Mucosa of descending colon (tissue), 3 donors: ENCODE measurements around the gene LSG1. TPM values are rescaled to one million over a fixed set of nuclear protein-coding genes. Genes with fewer than 3 reads are reported as not detected.
A peak's percentile ranks its signal among the peaks of the same experiment; 100 is the strongest.

Source experiments
- ATAC-seq: fragments of 200-7000 bp; cut with Tn5 transposase; one replicate; pipeline ENCODE4 v1.9.1; 2020; ENCODE audit warnings: mild to moderate bottlenecking, moderate library complexity
- DNase-seq, 3 donors: peaks; one replicate each; pipeline ENCODE4 v3.0.0-alpha.2; 2020
- H3K36me3 ChIP-seq: fragments of 200-600 bp; one replicate; pipeline ENCODE4 v1.8.0; 2021; ENCODE audit warnings: low read depth, mild to moderate bottlenecking
- H3K4me1 ChIP-seq: fragments of 200-600 bp; one replicate; pipeline ENCODE4 v1.8.0; 2021; ENCODE audit warnings: low read depth, mild to moderate bottlenecking
- H3K4me3 ChIP-seq: fragments of 200-600 bp; one replicate; pipeline ENCODE4 v1.8.0; 2021; ENCODE audit warnings: mild to moderate bottlenecking
- H3K9me3 ChIP-seq: fragments of 200-600 bp; one replicate; pipeline ENCODE4 v1.8.0; 2021; ENCODE audit warnings: mild to moderate bottlenecking
- CTCF ChIP-seq: fragments of 200-600 bp; IDR thresholded peaks from one replicate; pipeline ENCODE4 v1.8.0; 2022; ENCODE audit warnings: antibody characterized with exemption, mild to moderate bottlenecking
- intact Hi-C, 2 donors: fragments of 100-400 bp; cut with DNase I in 1 of 2; cut with micrococcal nuclease in 1 of 2; formaldehyde crosslinking; loops; one replicate each; pipeline versions ENCODE4 v1.11.0 to v1.11.1; 2022; cut with DNase I, micrococcal nuclease
- total RNA-seq, 3 donors: library from RNA; stranded (reverse); fragmentation: NEBNext Ultra II Directional in 2 of 3; extraction: Animal tissue kit (Norgen Biotek cat#: 25700) in 2 of 3; gene quantifications; one replicate each; pipeline versions ENCODE4 v1.2.1 to v1.2.4, GENCODE V29; 2021 to 2023
- donor health status: DM: no; HTN: no; CAD: no; lungs with moderate emphysema.
- donor health status: DM: no; HTN: no; CAD: no.
- donor health status: DM: no; HTN: yes; CAD: no.

Gene LSG1
- total RNA-seq, 3 donors from 2014 or later = 34.0 to 35.6 (median 35.5) TPM

- H3K36me3 ChIP-seq = peaks cover 6% of the 10 kb centered on the region
- TF ChIP-seq CTCF = no peak
- ATAC-seq (no peak), DNase-seq (no peak)
- intact Hi-C loops = no loop called here
- no peaks in the 10 kb centered on the region for H3K9me3 ChIP-seq
- H3K4me1 ChIP-seq = no peaks in the 10 kb centered on the region
- no peak overlapping the region for H3K4me3 ChIP-seq
These were observed 17.5 kb downstream of the LSG1 start for GRCh38 chr3:194654443-194654842.

- peak; percentile 46 for ATAC-seq
- intact Hi-C loops = no loop called here
- peaks cover 14% of the 10 kb centered on the region for H3K36me3 ChIP-seq
These were observed 24.2 kb downstream of the LSG1 start for GRCh38 chr3:194647747-194648146.

GRCh38 chr3:194642769-194643168, 29.2 kb downstream of the LSG1 start:
- no peak for ATAC-seq
- no peak for TF ChIP-seq CTCF
- peaks cover 11% of the 10 kb centered on the region for H3K36me3 ChIP-seq

More at GRCh38 chr3:194647747-194648146, 24.2 kb downstream of the LSG1 start:
- H3K4me3 ChIP-seq = no peak overlapping the region
- no peak for TF ChIP-seq CTCF
- no peaks in the 10 kb centered on the region for H3K4me1 ChIP-seq
- no peak for DNase-seq
- H3K9me3 ChIP-seq = no peaks in the 10 kb centered on the region

GRCh38 chr3:194640829-194641228, 31.2 kb downstream of the LSG1 start:
- DNase-seq (no peak), ATAC-seq (no peak)
- Histone ChIP-seq H3K36me3 (peaks cover 11% of the 10 kb centered on the region), H3K4me3 (no peak overlapping the region), H3K4me1 (no peaks in the 10 kb centered on the region), H3K9me3 (no peaks in the 10 kb centered on the region)
- no peak for TF ChIP-seq CTCF
- intact Hi-C loops = no loop called here

More at GRCh38 chr3:194642769-194643168, 29.2 kb downstream of the LSG1 start:
- intact Hi-C loops = no loop called here
- DNase-seq = no peak
- H3K4me3 ChIP-seq = no peak overlapping the region
- H3K9me3 ChIP-seq = no peaks in the 10 kb centered on the region
- H3K4me1 ChIP-seq = no peaks in the 10 kb centered on the region

GRCh38 chr3:194638991-194639605, 32.9 kb downstream of the LSG1 start:
- Histone ChIP-seq H3K4me1 (peaks cover 2% of the 10 kb centered on the region), H3K4me3 (no peak overlapping the region), H3K36me3 (peaks cover 3% of the 10 kb centered on the region), H3K9me3 (no peaks in the 10 kb centered on the region)
- intact Hi-C loops = no loop called here
- DNase-seq (no peak), ATAC-seq (no peak)
- TF ChIP-seq CTCF = no peak
